DMS 273 (cell line): ENCODE results near the gene NTN5.
"Not testable (repeated sequence)": the region's sequence is repeated elsewhere in the genome, so short reads cannot be mapped to it uniquely, and the experiment has no call there.

Experiments
- DNase-seq: peaks from one replicate; lab custom pipeline; 2025; ENCODE audit not compliant: unreplicated experiment; lab: John Stamatoyannopoulos, UW

NTN5 gene

DNA sequence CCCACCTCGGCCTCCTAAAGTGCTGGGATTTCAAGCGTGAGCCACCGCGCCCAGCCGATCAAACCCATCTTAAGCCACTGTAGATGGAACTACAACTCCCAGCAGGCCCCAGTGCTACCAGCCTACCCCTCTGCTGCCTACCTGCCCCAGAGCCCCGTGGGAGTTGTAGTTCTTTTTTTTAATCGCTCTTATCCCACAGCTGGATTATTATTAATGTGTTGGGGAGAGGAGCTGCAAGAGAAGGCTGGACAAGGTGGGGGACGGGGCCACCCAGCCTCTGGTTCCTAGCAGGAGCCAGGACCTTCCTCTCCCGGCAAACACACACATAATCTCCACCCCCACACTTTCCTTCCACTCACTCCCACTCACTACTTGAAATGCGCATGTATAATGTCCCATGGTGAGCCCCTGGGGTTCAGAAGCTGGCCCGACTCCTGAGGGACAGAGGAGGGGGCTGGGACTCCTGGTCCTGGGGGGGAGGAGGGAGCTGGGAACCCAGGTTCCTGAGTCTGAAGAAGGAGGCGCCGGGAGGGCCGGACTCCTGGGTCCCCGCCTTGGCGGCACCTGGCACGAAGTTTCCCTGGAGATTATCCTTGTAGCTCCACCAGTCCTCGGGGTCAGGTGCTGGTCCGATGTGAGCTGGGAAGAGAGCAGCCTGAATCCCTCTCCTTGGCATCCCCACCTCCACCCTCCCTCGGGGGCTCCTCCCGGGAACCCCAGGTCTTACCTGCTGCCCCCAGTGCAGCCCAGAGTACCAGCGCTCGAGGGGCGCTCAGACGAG is 27.8 kb downstream of the NTN5 start:
- peak; percentile 91 for DNase-seq

DNA sequence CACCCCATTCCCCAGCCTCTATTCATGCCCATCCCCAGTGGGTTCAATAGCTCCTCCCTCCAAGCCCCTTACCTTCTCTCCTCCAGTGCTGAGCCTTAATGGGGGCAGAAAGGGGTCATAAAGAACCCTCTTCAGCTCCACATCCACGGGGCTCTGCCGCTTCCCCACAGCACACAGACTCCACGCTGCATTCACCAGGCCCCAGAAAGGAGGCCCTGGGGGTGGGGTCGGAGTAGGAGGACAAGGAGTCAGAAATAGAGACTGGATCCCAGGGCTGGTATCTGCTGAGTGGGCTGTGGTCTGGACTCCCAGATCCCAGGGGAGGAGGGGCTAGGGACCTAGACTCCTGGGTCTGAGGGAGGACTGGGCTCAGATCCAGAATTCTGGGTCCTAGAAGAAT is 28.5 kb downstream of the NTN5 start:
- no peak for DNase-seq

DNA sequence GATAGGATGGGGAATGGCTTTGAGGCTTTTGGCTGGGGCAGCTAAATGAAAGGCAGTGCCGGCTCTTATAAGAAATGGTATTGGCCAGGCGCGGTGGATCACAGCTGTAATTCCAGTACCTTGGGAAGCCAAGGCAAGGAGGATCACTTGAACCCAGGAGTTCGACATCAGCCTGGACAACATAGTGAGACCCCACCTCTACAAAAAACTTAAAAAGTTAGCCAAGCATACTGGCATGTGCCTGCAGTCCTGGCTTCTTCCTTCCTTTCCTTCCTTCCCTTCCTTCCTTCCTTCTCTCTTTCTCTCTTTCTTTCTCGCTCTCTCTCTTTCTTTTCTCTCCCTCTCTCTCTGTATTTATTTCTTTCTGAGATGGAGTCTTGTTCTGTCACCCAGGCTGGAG is 30.0 kb downstream of the NTN5 start:
- no peak for DNase-seq

DNA sequence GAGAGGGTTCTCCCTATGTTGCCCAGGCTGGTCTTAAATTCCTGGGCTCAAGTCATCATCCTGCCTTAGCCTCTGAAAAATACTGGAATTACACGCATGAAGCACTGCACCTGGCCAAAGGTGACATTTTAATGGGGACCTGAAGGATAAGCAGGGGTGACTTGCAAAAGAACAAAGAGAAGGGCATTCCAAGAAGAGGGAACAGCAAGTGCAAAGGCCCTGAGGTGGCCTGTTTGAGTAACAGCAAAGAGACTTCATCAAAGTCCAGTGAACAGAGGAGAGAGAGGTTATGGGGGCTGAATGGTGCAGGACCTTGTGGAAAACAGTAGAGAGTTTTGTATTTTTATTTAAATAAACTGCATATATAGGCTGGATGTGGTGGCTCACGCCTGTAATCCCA is 31.0 kb downstream of the NTN5 start:
- no peak for DNase-seq

DNA sequence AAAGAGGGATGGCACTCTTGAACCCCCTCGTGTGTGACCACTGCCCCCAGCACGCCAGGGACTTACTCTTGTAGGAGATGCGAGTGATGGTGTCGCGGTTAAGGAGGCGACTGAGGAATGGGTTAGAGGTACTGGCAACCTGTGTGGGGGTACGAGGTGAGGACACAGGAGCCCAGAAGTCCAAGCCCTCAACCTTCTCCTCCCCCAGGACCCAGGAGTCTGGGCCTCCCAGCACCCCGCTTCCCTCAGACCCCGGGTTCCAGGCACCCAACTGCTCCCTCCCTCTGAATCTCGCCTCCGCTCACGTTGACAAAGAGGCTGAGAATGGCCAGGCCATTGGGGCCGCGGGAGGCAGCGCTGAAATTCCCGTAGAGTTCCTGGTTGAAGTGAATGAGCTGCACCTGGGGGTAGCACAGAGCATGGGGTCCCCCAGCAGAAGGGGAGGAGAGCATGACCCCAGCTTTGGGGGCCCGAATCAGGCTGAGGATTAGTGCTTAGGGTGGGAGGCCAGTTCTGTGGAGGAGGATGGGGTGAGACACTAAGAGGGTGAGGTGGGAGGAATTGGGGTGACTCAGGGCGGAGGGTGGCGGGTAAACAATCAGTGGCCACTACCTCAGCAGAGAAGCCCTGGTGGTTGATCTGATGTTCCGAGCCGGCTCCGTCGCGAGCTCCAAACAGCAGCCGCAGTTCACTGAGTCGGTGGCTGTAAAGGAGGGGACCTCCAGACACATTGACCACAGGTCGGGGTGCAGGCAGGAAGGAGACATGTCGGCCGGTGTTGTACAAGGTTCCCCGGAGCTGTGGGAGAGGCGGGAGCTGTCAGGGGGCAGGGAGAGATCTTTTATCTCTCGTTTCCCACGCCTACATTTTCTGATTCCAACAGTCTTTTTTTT is 33.1 kb downstream of the NTN5 start:
- no peak for DNase-seq

DNA sequence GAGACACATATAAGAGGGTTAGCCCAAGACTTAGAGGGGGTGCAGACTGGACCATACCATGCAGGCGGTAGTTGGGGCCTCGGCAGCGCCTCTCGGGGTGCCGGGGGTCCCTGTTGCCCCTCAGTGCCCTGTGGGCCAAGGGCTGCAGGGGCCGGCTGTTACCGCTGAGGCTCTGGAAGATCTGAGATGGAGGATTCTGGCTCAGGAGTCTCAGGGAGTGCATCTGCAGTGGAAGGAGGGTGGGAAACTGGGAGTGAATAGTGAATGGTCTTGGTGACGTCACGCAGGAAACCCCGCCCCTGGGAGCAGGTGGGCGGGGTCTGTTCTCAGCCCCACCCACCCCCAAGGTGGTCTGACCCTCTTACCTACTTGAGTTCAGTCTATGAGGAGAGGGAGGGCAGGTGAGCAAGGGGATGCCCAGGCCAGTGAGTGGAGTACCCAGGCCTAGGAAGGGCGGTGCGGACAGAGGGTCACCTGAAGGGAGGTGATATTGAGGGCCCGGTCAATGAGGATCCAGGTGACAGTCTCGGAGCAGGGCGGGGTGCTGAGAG is 33.9 kb downstream of the NTN5 start:
- DNase-seq: peak; percentile 34

DNA sequence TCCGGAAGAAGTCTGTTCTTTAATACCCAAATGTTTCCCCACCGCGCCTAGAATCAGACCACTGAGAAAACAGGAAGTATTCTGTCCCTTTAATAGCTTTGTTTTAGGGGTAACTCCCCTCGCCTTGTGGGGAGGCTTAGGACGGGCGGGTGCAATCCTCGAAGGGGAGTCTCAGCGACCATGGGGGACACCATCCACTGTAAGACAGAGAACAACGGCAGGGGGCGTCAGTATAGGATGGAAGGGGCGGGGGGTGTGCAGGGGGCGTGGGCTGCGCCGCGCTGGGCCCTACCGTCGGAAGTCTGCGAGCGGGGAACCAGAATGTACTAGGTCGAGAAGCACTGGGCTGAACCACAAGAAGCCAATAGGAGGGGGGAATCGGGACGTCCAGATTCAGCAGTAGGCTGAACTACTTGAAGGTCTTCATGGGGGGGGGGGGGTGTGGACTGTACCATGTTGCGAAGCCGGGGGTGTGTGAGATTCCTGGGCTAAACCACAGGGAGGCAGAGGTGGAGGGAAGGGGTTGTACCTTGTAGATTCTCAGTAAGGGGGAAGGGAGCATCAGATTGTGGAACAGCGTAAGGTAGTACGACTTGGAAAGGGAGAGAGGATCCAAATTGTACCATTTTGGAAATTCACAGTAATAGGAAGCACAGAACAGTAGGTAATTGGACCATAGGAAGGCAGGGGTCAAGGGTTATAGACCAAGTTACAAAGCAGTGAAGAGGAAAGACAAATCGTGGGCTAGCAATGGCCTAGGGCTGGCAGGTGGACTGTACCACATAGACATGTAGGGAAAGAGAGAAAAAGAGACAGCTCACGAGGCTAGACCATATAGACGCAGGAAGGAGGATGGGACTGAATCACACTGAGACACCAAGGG is 34.6 kb downstream of the NTN5 start:
- DNase-seq: peak; percentile 97

DNA sequence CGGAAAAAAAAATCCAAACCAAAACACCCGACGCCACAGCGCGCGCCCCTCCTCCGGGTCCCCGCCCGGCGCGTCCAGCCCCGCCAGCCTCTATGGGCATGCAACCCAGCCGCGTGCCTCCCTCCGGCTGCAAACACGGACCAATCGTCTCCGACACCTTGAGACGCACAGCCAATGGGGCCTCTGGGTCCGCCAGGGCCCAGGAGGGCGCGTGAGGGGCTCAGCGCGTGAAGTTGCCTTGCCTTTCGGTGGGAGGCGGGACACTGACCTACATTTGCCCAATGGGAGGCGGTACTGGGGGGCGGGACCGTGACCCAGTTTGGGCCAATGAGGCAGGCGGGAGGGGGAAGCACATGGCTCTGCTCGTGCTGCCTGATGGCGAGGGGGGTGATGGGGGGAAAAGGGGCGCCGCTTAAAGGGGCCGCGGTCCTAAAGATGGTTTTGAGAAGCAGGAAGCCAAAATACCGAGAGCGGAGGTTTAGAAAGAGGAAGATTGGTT is 35.3 kb downstream of the NTN5 start:
- peak; percentile 100 for DNase-seq

DNA sequence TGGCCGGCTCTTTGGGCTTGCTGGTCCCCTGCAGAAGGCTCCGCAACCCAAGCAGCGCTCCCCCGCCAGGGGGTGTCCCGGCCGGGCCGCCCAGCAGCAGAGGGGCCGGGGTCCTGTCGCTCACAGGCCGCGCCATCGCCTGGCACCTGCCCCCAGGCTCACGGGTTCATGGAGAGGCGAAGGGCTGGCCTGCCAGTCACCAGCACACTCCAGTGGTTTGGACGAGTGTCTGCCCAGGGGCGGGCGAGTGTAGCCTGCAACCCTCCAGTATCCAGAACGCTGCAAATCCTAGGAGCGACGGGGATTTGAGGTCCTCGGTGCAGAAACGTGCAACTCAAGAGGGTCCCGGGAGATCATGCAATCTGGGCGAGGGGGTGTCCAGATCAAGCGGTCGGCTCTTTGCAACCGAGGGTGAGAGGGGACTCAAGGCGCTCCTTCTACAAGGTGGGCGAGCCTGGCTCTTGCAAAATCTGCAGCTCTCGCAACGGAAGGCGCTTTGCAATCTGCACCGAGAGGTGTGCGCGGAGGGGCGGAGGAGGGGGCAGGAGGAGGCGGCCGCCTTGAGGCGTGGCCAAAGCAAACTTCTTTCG is 35.9 kb downstream of the NTN5 start, which contains the start of gene DBP:
DBP (minus strand) TSS at position 521 of the 590 bp plus-strand sequence; CDS start at position 136, 385 bp downstream.
- peak; percentile 89 for DNase-seq

DNA sequence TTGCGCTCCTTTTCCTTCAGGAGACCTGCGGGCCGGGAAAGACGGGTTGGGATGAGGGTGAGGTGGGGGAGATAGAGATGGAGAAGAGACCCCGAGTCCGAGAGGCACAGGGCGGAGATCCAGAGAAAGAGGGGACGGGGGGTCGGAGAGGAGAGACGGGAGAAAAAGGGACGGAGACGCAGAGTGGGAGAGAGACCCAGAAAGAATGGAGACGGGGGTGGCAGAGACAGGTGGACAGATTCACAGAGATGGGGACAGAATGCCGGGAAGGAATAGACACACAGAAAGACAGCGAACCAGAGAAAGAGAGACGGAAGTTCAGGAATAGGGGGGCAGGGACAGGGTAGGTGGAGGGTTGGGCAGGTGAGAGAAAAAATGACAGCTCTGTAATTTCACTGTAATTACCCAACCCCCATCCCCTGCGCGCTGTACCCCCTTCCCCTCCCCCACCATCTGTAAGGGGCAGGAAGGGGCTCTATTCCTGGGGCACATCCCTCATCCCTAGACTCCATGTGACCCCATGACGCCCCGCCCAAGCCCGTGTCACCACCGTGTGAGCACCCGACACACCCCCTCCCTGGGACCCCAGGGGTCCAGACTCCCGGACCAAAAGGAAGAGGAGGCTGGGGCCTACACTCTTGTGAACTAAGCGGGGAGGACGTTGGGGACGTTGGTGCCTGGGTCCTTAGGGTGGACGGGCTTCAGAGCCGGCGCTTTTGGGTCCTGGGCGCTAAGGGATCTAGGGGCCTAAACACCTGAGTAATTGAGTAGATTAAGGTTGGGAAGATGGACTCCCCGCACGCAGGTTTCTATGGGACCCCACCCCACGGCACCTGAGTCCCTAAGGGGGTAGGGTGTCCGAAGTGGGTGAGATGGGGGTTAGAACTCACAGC is 36.6 kb downstream of the NTN5 start:
- peak; percentile 71 for DNase-seq

DNA sequence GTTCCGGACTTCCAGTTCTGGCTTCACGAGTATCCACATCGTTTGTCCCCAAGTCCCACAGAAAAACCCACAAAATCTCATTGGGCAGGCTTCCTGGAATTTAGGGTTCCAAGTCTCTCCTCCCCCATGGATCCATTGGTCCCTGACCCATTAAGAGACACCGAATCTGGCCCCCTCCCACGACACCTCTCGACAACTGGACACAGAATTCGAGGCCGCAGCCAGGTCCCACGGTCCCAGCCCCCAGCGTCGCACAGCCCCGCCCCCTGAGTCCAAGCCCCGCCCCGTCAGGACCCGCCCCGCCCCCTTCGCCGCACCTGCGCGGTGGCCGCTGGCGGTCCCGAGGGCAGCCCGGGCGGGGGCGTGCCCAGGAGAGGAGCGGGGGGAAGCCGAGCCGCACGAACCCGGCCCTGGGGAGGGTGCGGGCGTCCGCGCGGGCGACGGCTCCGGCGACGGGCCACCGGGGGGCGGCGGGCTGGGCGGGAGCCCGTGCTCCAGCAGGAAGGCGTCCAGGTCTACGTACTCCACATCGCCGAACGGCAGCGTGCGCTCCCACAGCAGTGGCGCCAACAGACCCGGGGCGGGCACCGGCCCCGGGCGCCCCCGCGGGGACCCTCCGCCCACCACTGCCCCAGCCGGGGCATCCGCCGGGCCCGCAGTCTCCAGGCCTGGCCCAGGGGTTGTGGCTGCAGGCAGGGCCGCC is 37.4 kb downstream of the NTN5 start:
- DNase-seq: peak; percentile 88

DNA sequence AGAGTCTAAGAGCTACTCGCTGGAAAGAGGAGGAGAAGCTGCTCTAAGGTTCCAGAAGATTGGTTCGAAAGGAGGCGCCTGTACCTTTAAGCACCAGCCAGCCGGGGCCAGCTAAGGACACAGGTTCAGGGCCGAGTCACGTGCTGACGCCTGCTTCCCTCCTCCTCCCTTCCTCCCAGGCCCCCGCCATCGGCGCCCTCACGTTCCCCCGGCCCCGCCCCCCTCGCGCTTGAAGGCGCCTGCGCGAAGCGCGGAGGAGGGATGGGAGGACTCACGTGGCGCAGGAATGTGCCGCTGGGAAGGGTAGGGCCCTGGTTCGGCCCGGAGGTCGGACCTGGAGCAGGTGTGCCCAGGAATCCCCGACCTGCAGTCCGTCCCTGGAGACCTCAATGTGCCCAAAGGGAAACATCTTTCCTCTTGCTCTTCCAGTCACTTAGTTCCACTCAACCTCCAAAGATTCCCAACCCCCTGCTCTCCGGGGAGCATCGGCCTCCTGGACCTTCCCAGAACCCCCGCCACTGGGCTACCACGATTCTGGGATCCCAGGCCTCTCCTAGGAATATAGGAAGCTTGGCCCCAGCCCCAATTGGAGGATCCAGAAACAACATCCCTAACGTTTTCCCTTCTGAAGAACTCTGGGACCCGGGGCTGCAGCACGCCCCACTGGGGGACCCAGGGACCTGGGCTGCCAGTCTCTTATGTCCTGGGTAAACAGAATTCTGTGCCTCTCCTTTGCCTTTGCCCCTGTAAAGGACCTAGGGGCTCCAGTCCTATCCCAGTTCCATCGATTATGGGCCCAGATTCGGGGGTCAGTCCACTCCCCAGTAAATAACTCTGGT is 38.2 kb downstream of the NTN5 start:
- peak; percentile 99 for DNase-seq

DNA sequence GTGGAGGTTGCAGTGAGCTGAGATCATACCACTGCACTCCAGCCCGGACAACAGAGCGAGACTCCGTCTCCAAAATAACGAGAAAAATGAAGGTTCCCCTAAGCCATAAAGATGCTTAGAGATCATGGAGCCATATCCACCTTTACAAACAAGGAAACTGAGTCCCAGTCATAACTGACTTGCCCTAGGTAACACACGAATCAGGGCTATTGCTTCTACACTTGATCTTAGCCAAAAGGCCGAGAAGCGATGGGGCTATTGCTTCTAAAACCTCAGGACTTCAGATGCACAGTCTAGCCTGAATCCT is 38.8 kb downstream of the NTN5 start:
- no peak for DNase-seq

DNA sequence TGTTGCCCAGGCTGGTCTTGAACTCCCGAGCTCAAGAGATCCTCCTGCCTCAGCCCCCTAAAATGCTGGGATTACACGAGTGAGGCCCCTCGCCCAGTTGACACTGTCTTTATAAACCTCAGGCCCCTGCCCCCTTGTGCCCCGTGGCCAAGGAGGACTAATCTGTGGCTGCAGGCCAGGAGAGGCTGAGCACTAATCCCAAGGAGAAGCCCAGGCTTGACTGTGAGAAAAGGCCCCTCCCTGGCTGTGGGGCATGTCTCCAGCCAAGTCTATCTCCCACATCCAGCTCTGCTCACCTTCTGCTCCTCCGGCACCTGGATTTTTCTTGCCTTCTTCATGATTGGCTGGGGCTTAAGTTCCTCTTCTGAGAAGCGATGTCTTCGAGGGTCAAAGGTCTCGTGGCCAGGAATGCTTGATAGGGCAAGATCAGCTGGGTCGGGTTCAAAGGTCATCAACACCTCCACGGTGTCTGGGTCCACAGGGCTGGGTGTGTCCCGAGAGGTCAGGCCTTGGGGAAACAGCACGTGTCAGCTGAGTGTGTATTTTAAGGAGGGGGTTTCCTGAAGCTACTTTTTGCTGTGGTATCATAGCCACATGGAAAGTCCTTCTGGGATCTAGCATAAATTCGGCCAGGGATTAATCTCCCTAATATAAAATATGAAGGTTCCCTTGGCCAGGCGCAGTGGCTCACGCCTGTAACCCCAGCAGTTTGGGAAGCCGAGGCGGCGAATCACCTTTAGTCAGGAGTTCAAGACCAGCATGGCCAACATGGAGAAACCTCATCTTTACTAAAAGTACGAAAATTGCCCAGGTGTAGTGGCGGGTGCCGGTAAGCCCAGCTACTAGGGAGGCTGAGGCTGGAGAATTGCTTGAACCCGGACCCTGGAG is 39.4 kb downstream of the NTN5 start:
- DNase-seq: peak; percentile 36

DNA sequence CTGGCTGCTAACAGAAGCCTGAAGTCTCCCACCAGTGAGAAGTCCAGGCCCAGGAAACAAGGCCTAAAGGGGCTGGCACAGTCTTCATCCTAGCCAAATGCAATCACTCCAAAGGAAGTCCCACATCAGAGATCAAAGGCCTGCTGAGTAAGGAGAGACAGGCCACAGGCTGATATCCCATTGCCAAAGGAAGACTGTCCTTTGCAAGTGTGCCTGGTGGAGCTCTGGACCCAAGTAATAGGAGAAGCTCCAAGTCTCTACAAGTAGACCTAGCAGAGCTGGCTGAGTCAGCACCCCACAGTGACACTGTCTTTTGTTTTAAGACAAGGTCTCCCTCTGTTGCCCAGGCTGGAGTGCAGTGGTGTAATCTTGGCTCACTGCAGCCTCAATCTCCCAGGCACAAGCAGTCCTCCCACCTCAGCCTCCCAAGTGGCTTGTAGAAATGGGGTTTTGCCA is 40.1 kb downstream of the NTN5 start:
- no peak for DNase-seq

DNA sequence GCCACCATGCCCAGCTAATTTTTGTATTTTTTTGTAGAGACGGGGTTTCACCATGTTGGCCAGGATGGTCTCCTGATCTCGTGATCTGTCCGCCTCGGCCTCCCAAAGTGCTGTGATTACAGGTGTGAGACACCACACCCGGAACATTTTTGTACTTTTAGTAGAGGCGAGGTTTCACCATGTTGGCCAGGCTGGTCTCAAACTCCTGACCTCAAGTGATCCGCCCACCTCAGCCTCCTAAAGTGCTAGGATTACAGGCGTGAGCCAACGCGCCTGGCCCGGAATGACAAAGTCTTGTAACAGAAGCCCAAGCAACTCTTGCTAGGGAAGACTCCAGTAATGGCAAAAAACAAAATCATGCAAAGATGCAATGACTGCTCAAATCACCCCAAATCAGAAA is 40.5 kb downstream of the NTN5 start:
- DNase-seq: not testable (repeated sequence)

DNA sequence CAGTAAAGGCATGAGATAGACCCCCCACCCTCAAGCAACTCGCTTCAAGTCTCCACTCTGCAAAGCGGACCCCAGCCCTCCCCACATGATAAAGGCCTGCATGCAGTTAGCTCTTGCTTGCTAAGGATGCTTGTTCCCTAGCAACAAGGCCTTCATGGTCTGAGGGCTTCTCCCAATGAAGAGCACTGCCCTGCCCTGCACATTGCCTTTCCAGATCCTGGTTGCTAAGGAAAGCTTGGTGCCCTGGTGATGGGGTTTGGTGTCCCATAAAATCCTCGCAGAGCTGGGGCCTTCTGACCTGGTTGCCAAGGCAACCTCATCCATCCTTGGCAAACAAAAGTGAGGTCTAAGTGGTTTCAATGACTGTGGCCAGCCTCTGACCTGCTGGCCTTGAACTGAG is 41.6 kb downstream of the NTN5 start:
- DNase-seq: peak; percentile 58
